Endothelial cell of umbilical vein (primary cell): ENCODE results near the gene PTPN12.
"Not testable (repeated sequence)": the region's sequence is repeated elsewhere in the genome, so short reads cannot be mapped to it uniquely, and the experiment has no call there.

Source experiments
- CTCF ChIP-seq, 2 donors: IDR thresholded peaks; 1 replicate in 1 of 2; 2 replicates in 1 of 2; pipeline ENCODE4 v1.5.1; 2011; ENCODE audit warnings: low read length in 2 of 2, mild to moderate bottlenecking in 2 of 2, moderate library complexity in 2 of 2, control low read depth in 1 of 2, inconsistent platforms in 1 of 2, low read depth in 1 of 2; ENCODE audit not compliant: insufficient read depth in 1 of 2; ENCODE audit errors: extremely low read depth in 1 of 2
- EZH2 ChIP-seq: IDR thresholded peaks from 2 replicates; pipeline ENCODE4 v1.6.1; 2012; ENCODE audit warnings: borderline replicate concordance, low read depth, mild to moderate bottlenecking, moderate library complexity, low read length, inconsistent platforms; ENCODE audit not compliant: severe bottlenecking
- JUN ChIP-seq: IDR thresholded peaks from 2 replicates; pipeline ENCODE4 v1.6.1; 2011; ENCODE audit warnings: borderline replicate concordance, low read depth; ENCODE audit not compliant: insufficient read length, insufficient read depth
- MAX ChIP-seq: IDR thresholded peaks from 2 replicates; pipeline ENCODE4 v1.6.1; 2011; ENCODE audit not compliant: insufficient read depth, insufficient read length
- MYC ChIP-seq: IDR thresholded peaks from one replicate; pipeline ENCODE4 v1.6.1; 2011; ENCODE audit warnings: mild to moderate bottlenecking, low read depth, low read length
- POLR2A ChIP-seq: IDR thresholded peaks from 2 replicates; pipeline ENCODE4 v1.6.1; 2012; ENCODE audit warnings: low read depth, mild to moderate bottlenecking, control low read depth, low read length
- POLR2AphosphoS5 ChIP-seq: IDR thresholded peaks from 2 replicates; pipeline ENCODE4 v1.6.1; 2012; ENCODE audit warnings: low read depth, mild to moderate bottlenecking, control low read depth, low read length, moderate library complexity; ENCODE audit not compliant: insufficient read depth

- not testable (repeated sequence) for TF ChIP-seq POLR2AphosphoS5; MYC; POLR2A; JUN; CTCF (IDR thresholded peaks at IDR 0.05; ENCODE audit: extremely low read depth in 1 of 2, insufficient read depth in 1 of 2, low read depth in 1 of 2, low read length in 2 of 2); MAX; EZH2
Observed at GRCh38 chr7:77521537-77521936, 15.6 kb upstream of the PTPN12 start.
